ENCODE measurements around the gene ZC2HC1B. TPM values are rescaled to one million over a fixed set of nuclear protein-coding genes. Genes with fewer than 3 reads are reported as not detected.

Gene ZC2HC1B
- total and polyA plus RNA-seq, 10 of the 15 experiments (the other 5 are each of a cell fraction or from before 2014, with no cell fraction given), result 0.09 to 0.36 (median 0.31) TPM; not detected in 5

GRCh38 chr6:143976806-143977349, 112.6 kb downstream of the ZC2HC1B start:
- Histone ChIP-seq H3K27ac (ENCODE audit: control insufficient read depth, insufficient read depth) (no peak overlapping the region), H3K27me3 (replicated peaks in 1 of 2; ENCODE audit: control insufficient read depth in 2 of 2, insufficient read depth in 2 of 2, low read length in 1 of 2) (no peaks in the 10 kb centered on the region), H3K4me3 (no peak overlapping the region), H3K9me3 (replicated peaks; ENCODE audit: control insufficient read depth, insufficient read depth, low read length) (no peaks in the 10 kb centered on the region), H3K9ac (ENCODE audit: control insufficient read depth, insufficient read depth, low read length) (no peak overlapping the region), H3K36me3 (ENCODE audit: control insufficient read depth in 2 of 2, insufficient read depth in 2 of 2, low read length in 1 of 2) (no peaks in the 10 kb centered on the region), H4K20me1 (ENCODE audit: control insufficient read depth, insufficient read depth) (no peaks in the 10 kb centered on the region), H3K4me2 (ENCODE audit: control insufficient read depth, insufficient read depth) (no peak overlapping the region), H3K79me2 (ENCODE audit: control insufficient read depth, insufficient read depth, low read length) (no peaks in the 10 kb centered on the region), H3K4me1 (ENCODE audit: control insufficient read depth, insufficient read depth, low read length) (no peaks in the 10 kb centered on the region), H2AFZ (ENCODE audit: control insufficient read depth, low read depth, low read length) (no peak overlapping the region)
- no peak for FAIRE-seq
- DNase-seq (ENCODE audit: low read depth, low spot score), result no peak
- ChIA-PET POLR2A (interaction anchor here (0.6 kb wide), 2 partner anchors 18 to 164 kb away, joined by 4 read pairs; no protein-coding TSS in a partner anchor), RAD21 (ENCODE audit: unreplicated experiment) (no interaction called here), CTCF (interaction anchor here (0.6 kb wide), 1 partner anchor 463 kb away, joined by 3 read pairs; no protein-coding TSS in a partner anchor), SMC1A (ENCODE audit: uncharacterized antibody, unreplicated experiment) (interaction anchor here (1.1 to 1.2 kb wide), 2 partner anchors 13 to 37 kb away, joined by 3 read pairs; no protein-coding TSS in a partner anchor)
- TF ChIP-seq SMARCA5 (IDR thresholded peaks at IDR 0.05) (no peak), RELA (IDR thresholded peaks at IDR 0.05; ENCODE audit: borderline replicate concordance, partially characterized antibody) (no peak), ASH2L (IDR thresholded peaks at IDR 0.05; ENCODE audit: borderline replicate concordance, low read depth) (no peak), TARDBP (IDR thresholded peaks at IDR 0.05; ENCODE audit: borderline replicate concordance) (no peak), CEBPB (IDR thresholded peaks at IDR 0.05; ENCODE audit: borderline replicate concordance in 1 of 2, low read depth in 2 of 2, low read length in 2 of 2) (no peak), TBL1XR1 (IDR thresholded peaks at IDR 0.05; ENCODE audit: low read depth, low read length) (no peak), MTA3 (IDR thresholded peaks at IDR 0.05; ENCODE audit: borderline replicate concordance, low read length) (no peak), ZNF622 (IDR thresholded peaks at IDR 0.05) (no peak), CBX5 (IDR thresholded peaks at IDR 0.05; ENCODE audit: low read depth) (no peak), MLLT1 (IDR thresholded peaks at IDR 0.05) (no peak), POU2F2 (IDR thresholded peaks at IDR 0.05; ENCODE audit: borderline replicate concordance, low read depth, low read length) (no peak), PAX8 (IDR thresholded peaks at IDR 0.05) (no peak), CBFB (IDR thresholded peaks at IDR 0.05; ENCODE audit: low read depth) (no peak), CHD1 (IDR thresholded peaks at IDR 0.05; ENCODE audit: low read depth, low read length) (no peak)
- BruUV-seq (replicated peaks), result no TSS peak
- 74% methylated on average over 3 of the region's 3 CpGs for WGBS (ENCODE audit: insufficient coverage, insufficient replicate concordance, low lambda C conversion rate, missing lambda C conversion rate)
- in situ Hi-C loops (cut with MboI), result no loop called here
- ATAC-seq, result no peak
- intact Hi-C loops (cut with micrococcal nuclease; ENCODE audit: unreplicated experiment), result no loop called here
